Keratinocyte (primary cell): ENCODE data around the gene DNAH3.

ENCODE experiments used
- EZH2 ChIP-seq: IDR thresholded peaks from one replicate; pipeline ENCODE4 v1.6.1; 2012; ENCODE audit warnings: inconsistent platforms, mild to moderate bottlenecking, low read length, moderate library complexity
- TF ChIP-seq, protein P1 (sequence below), 3 experiments: IDR thresholded peaks in 1 of 3; conservative IDR thresholded peaks in 1 of 3; optimal IDR thresholded peaks in 1 of 3; 2 replicates in 2 of 3; 3 replicates in 1 of 3; pipeline versions ENCODE3 to v1.5.1; 2011; ENCODE audit warnings: low read length in 3 of 3, mild to moderate bottlenecking in 3 of 3, moderate library complexity in 2 of 3, control low read depth in 1 of 3, inconsistent platforms in 1 of 3; ENCODE audit not compliant: insufficient read depth in 2 of 3; ENCODE audit errors: extremely low read depth in 1 of 3

DNA sequence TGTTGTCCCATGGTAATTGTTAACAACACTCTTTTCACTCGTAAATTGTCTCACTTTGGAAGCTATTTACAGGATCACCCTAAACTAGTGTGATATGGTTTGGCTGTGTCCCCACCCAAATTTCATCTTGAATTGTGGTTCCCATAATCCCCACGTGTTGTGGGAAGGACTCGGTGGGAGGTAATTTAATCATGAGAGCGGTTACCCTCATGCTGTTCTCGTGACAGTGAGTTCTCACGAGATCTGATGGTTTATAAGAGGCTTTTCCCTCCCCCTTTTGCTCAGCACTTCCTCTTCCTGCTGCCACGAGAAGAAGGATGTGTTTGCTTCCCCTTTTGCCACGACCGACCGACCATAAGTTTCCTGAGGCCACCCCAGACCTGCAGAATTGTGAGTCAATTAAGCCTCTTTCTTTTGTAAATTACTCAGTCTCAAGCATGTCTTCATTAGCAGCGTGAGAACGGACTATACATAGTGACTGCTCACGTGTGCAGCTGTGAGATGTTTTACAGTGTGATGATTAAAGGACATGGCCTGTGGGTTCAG is 34.4 kb downstream of the DNAH3 start:
- TF ChIP-seq, protein P1, sequence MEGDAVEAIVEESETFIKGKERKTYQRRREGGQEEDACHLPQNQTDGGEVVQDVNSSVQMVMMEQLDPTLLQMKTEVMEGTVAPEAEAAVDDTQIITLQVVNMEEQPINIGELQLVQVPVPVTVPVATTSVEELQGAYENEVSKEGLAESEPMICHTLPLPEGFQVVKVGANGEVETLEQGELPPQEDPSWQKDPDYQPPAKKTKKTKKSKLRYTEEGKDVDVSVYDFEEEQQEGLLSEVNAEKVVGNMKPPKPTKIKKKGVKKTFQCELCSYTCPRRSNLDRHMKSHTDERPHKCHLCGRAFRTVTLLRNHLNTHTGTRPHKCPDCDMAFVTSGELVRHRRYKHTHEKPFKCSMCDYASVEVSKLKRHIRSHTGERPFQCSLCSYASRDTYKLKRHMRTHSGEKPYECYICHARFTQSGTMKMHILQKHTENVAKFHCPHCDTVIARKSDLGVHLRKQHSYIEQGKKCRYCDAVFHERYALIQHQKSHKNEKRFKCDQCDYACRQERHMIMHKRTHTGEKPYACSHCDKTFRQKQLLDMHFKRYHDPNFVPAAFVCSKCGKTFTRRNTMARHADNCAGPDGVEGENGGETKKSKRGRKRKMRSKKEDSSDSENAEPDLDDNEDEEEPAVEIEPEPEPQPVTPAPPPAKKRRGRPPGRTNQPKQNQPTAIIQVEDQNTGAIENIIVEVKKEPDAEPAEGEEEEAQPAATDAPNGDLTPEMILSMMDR (optimal IDR thresholded peaks at IDR 0.05 in 1 of 3, IDR thresholded peaks at IDR 0.05 in 1 of 3, conservative IDR thresholded peaks at IDR 0.05 in 1 of 3; ENCODE audit: extremely low read depth in 1 of 3, insufficient read depth in 2 of 3, low read length in 3 of 3), result no peak
- no peak for TF ChIP-seq EZH2
